Measurements from ENCODE around the gene KRTAP19-8.

GRCh38 chr21:31003471-31003870, 34.8 kb downstream of the KRTAP19-8 start:
- TF ChIP-seq, protein P1, sequence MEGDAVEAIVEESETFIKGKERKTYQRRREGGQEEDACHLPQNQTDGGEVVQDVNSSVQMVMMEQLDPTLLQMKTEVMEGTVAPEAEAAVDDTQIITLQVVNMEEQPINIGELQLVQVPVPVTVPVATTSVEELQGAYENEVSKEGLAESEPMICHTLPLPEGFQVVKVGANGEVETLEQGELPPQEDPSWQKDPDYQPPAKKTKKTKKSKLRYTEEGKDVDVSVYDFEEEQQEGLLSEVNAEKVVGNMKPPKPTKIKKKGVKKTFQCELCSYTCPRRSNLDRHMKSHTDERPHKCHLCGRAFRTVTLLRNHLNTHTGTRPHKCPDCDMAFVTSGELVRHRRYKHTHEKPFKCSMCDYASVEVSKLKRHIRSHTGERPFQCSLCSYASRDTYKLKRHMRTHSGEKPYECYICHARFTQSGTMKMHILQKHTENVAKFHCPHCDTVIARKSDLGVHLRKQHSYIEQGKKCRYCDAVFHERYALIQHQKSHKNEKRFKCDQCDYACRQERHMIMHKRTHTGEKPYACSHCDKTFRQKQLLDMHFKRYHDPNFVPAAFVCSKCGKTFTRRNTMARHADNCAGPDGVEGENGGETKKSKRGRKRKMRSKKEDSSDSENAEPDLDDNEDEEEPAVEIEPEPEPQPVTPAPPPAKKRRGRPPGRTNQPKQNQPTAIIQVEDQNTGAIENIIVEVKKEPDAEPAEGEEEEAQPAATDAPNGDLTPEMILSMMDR (IDR thresholded peaks at IDR 0.05), result no peak
- TF ChIP-seq POLR2A (IDR thresholded peaks at IDR 0.05), result no peak

All from heart left ventricle (tissue), 13 donors.